ENCODE data around the gene SPIRE1. TPM values are rescaled to one million over a fixed set of nuclear protein-coding genes. Genes with fewer than 3 reads are reported as not detected.

Gene SPIRE1
- polyA plus RNA-seq, 1 donor = 6.7 TPM

GRCh38 chr18:12455496-12455895, 202.4 kb downstream of the SPIRE1 start:
- H3K9me3 ChIP-seq (ENCODE audit: control insufficient read depth, low read depth, low read length) = no peaks in the 10 kb centered on the region
- no peaks in the 10 kb centered on the region for H3K36me3 ChIP-seq (ENCODE audit: control insufficient read depth, insufficient read depth, low read length)
- 100% methylated on average over 2 of the region's 7 CpGs for WGBS (ENCODE audit: insufficient coverage, low lambda C conversion rate)
- H3K4me1 ChIP-seq (ENCODE audit: control insufficient read depth, insufficient read depth, low read length) = peaks cover 3% of the 10 kb centered on the region
- peak; percentile 31 to 44 for DNase-seq
- no peak overlapping the region for H3K4me3 ChIP-seq (ENCODE audit: low read length)
- H3K27ac ChIP-seq (ENCODE audit: low read length) = no peak overlapping the region
- no peaks in the 10 kb centered on the region for H3K27me3 ChIP-seq (ENCODE audit: control insufficient read depth, insufficient read depth, low read length)

DNA sequence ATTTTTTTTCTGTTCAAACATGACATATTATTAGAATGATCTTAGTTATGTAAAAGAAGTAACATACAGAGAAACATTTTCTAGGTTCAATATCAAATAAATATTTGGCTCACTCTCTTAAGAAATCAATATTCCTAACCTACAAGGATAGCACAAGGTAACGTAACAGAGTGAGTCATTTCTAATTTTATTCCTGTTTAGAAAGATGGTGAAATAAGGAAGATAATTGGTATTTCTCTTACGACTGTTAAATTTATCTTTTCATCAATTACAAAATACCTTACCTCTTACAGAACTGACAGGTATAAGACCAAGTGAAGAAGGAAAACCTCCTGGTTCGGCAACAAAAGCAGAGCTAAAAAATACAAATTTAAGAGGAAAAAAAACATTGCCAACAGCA, 205.1 kb downstream of the SPIRE1 start:
- no peak overlapping the region for H3K27ac ChIP-seq (ENCODE audit: low read length)
- no peaks in the 10 kb centered on the region for H3K4me1 ChIP-seq (ENCODE audit: control insufficient read depth, insufficient read depth, low read length)
- no peaks in the 10 kb centered on the region for H3K9me3 ChIP-seq (ENCODE audit: control insufficient read depth, low read depth, low read length)
- no peaks in the 10 kb centered on the region for H3K27me3 ChIP-seq (ENCODE audit: control insufficient read depth, insufficient read depth, low read length)
- 100% methylated on average over 1 of the region's 3 CpGs for WGBS (ENCODE audit: insufficient coverage, low lambda C conversion rate)
- no peaks in the 10 kb centered on the region for H3K36me3 ChIP-seq (ENCODE audit: control insufficient read depth, insufficient read depth, low read length)
- no peak overlapping the region for H3K4me3 ChIP-seq (ENCODE audit: low read length)
- DNase-seq = no peak

DNA sequence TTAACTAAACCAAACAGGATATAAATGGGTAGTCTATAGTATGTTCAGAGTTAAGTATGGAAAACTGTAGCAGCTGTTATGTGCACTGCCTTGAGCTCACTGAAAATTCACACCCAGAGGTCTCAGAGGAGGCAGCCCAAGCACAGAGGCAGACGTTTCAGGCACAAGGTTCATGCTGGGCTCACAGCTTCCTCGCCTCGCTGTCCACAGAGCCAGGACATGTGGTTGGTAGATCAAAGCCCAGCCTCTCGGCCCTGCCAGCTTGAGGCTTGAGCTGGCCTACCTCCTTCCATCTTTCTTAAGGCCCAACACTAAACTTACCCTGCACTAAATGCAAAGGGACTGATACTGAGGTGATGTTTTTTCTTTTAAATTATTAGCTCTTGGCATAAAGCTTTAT, 206.5 kb downstream of the SPIRE1 start:
- Histone ChIP-seq H3K9me3 (ENCODE audit: control insufficient read depth, low read depth, low read length) (no peaks in the 10 kb centered on the region), H3K27me3 (ENCODE audit: control insufficient read depth, insufficient read depth, low read length) (no peaks in the 10 kb centered on the region), H3K4me3 (ENCODE audit: low read length) (no peak overlapping the region), H3K4me1 (ENCODE audit: control insufficient read depth, insufficient read depth, low read length) (no peaks in the 10 kb centered on the region), H3K27ac (ENCODE audit: low read length) (no peak overlapping the region), H3K36me3 (ENCODE audit: control insufficient read depth, insufficient read depth, low read length) (no peaks in the 10 kb centered on the region)
- no CpG with 5 or more reads among the region's 4 CpGs for WGBS (ENCODE audit: insufficient coverage, low lambda C conversion rate)
- DNase-seq = no peak

DNA sequence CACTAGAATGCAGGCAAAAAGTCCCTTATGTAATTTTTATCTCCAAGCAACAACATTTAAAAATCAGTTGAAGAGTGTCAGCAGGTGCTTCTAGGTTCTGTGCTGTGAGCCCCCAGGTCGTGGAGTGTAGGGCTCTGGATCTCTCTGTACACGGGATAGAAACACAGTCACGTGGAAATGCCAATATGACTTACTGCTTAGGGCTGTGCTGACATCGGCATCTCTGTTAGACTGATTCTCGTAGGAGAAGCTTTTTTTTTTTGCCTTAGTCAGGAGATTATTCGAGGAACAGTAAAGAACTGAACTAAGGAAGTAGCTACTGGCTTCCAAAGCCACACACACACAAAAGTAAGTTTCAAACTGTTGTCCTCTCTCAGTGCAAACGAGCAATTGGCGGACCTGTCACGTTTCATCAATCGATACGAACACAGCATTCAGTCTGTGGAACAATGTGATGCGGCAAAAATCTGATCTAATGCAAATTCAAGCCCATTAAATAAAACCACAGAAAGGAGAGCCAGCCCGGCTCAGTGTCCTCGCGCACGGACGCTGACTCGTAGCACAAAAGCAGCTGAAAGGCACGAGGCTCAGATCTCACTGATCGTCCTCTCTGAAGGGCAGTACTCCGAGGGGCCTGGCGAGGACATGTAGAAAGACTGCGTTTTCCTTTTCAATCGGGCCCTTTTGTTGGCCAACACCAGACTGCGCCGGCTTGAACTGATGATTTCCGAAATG, 208.7 kb downstream of the SPIRE1 start:
- DNase-seq = no peak
- no peak overlapping the region for H3K27ac ChIP-seq (ENCODE audit: low read length)
- H3K4me1 ChIP-seq (ENCODE audit: control insufficient read depth, insufficient read depth, low read length) = no peaks in the 10 kb centered on the region
- no peaks in the 10 kb centered on the region for H3K36me3 ChIP-seq (ENCODE audit: control insufficient read depth, insufficient read depth, low read length)
- no peaks in the 10 kb centered on the region for H3K27me3 ChIP-seq (ENCODE audit: control insufficient read depth, insufficient read depth, low read length)
- WGBS (ENCODE audit: insufficient coverage, low lambda C conversion rate) = 100% methylated on average over 6 of the region's 27 CpGs
- H3K9me3 ChIP-seq (ENCODE audit: control insufficient read depth, low read depth, low read length) = no peaks in the 10 kb centered on the region
- H3K4me3 ChIP-seq (ENCODE audit: low read length) = no peak overlapping the region

GRCh38 chr18:12445554-12445953, 212.4 kb downstream of the SPIRE1 start:
- Histone ChIP-seq H3K4me1 (ENCODE audit: control insufficient read depth, insufficient read depth, low read length) (no peaks in the 10 kb centered on the region), H3K27me3 (ENCODE audit: control insufficient read depth, insufficient read depth, low read length) (no peaks in the 10 kb centered on the region), H3K27ac (ENCODE audit: low read length) (no peak overlapping the region), H3K36me3 (ENCODE audit: control insufficient read depth, insufficient read depth, low read length) (no peaks in the 10 kb centered on the region), H3K4me3 (ENCODE audit: low read length) (no peak overlapping the region), H3K9me3 (ENCODE audit: control insufficient read depth, low read depth, low read length) (no peaks in the 10 kb centered on the region)
- DNase-seq = no peak
- WGBS (ENCODE audit: insufficient coverage, low lambda C conversion rate) = no CpG with 5 or more reads among the region's 4 CpGs

DNA sequence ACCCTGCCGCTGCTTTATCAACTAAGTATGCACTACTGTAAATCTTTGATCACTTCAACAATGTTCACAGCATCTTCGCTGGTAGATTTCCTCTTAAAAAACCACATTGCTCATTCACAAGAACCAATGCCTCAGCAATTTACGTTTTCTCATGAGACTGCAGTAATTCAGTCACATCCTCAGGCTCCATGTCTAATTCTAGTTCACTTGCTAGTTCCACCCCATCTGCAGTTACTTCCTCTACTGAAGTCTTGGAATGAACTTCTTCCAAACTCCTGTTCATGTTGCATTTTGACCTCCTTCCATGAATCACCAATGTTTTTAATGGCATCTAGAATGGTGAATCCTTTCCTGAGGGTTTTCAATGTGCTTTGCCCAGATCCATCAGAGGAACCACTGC, 214.4 kb downstream of the SPIRE1 start:
- 100% methylated on average over 1 of the region's 3 CpGs for WGBS (ENCODE audit: insufficient coverage, low lambda C conversion rate)
- no peaks in the 10 kb centered on the region for H3K36me3 ChIP-seq (ENCODE audit: control insufficient read depth, insufficient read depth, low read length)
- no peak overlapping the region for H3K27ac ChIP-seq (ENCODE audit: low read length)
- H3K4me1 ChIP-seq (ENCODE audit: control insufficient read depth, insufficient read depth, low read length) = no peaks in the 10 kb centered on the region
- H3K4me3 ChIP-seq (ENCODE audit: low read length) = no peak overlapping the region
- no peaks in the 10 kb centered on the region for H3K9me3 ChIP-seq (ENCODE audit: control insufficient read depth, low read depth, low read length)
- H3K27me3 ChIP-seq (ENCODE audit: control insufficient read depth, insufficient read depth, low read length) = no peaks in the 10 kb centered on the region
- DNase-seq = no peak

- H3K36me3 ChIP-seq (ENCODE audit: control insufficient read depth, insufficient read depth, low read length) = no peaks in the 10 kb centered on the region
- H3K9me3 ChIP-seq (ENCODE audit: control insufficient read depth, low read depth, low read length) = no peaks in the 10 kb centered on the region
- H3K27ac ChIP-seq (ENCODE audit: low read length) = no peak overlapping the region
- no peak for DNase-seq
- no peak overlapping the region for H3K4me3 ChIP-seq (ENCODE audit: low read length)
- no peaks in the 10 kb centered on the region for H3K27me3 ChIP-seq (ENCODE audit: control insufficient read depth, insufficient read depth, low read length)
- no CpG with 5 or more reads among the region's 1 CpG for WGBS (ENCODE audit: insufficient coverage, low lambda C conversion rate)
- no peaks in the 10 kb centered on the region for H3K4me1 ChIP-seq (ENCODE audit: control insufficient read depth, insufficient read depth, low read length)
These were observed 215.0 kb downstream of the SPIRE1 start for GRCh38 chr18:12442946-12443345.

DNA sequence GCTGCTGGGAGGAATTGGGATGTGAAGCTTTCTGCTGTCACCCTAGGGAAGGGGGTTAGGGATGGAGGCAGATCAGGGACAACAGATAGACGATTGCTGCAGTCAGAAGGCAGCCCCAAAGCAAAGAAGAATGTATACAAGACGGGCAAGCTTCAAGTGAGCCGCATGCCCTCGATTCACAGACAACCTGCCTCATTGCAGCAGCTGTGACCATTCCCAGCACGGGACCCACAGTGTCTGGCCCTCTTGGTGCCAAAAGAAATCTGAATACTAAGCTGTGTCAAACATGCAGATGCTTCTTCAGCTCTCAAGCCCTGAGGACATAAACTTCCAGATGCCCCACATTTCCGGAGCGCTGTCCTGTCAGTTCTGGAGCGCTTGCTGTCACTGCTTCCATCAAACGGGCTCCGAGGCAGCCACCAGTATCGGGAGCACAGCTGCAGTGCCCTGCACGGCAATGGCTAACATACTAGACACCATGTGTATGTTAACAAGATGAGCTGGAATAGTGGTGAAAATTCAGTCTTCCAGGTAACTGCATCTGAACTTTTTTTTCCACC, 216.4 kb downstream of the SPIRE1 start:
- Histone ChIP-seq H3K9me3 (ENCODE audit: control insufficient read depth, low read depth, low read length) (no peaks in the 10 kb centered on the region), H3K4me1 (ENCODE audit: control insufficient read depth, insufficient read depth, low read length) (no peaks in the 10 kb centered on the region), H3K27ac (ENCODE audit: low read length) (no peak overlapping the region), H3K4me3 (ENCODE audit: low read length) (no peak overlapping the region), H3K36me3 (ENCODE audit: control insufficient read depth, insufficient read depth, low read length) (no peaks in the 10 kb centered on the region), H3K27me3 (ENCODE audit: control insufficient read depth, insufficient read depth, low read length) (no peaks in the 10 kb centered on the region)
- WGBS (ENCODE audit: insufficient coverage, low lambda C conversion rate) = 80% methylated on average over 1 of the region's 12 CpGs
- no peak for DNase-seq

DNA sequence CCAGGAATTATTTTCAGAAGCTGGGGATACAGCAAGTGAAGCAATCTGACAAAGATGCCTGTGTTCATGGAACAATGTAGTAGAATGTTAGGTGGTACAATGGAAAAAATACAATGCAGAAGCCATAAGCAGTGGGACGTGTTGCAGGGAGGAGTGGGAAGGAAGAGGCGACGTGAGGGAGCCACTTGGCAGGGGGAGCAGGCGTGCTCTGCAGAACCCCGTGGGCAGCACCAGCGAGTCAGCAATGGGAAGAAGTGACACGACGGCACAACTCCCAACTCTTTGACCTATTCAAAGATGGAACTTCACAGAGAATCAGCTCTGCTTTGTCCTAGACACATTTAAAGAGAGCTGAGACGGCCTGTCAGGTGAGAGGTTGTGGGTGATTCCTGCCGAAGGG, 219.7 kb downstream of the SPIRE1 start:
- no peaks in the 10 kb centered on the region for H3K4me1 ChIP-seq (ENCODE audit: control insufficient read depth, insufficient read depth, low read length)
- no peak for DNase-seq
- H3K27ac ChIP-seq (ENCODE audit: low read length) = no peak overlapping the region
- H3K9me3 ChIP-seq (ENCODE audit: control insufficient read depth, low read depth, low read length) = no peaks in the 10 kb centered on the region
- H3K4me3 ChIP-seq (ENCODE audit: low read length) = no peak overlapping the region
- WGBS (ENCODE audit: insufficient coverage, low lambda C conversion rate) = 90% methylated on average over 2 of the region's 10 CpGs
- H3K36me3 ChIP-seq (ENCODE audit: control insufficient read depth, insufficient read depth, low read length) = peaks cover 3% of the 10 kb centered on the region
- H3K27me3 ChIP-seq (ENCODE audit: control insufficient read depth, insufficient read depth, low read length) = no peaks in the 10 kb centered on the region

DNA sequence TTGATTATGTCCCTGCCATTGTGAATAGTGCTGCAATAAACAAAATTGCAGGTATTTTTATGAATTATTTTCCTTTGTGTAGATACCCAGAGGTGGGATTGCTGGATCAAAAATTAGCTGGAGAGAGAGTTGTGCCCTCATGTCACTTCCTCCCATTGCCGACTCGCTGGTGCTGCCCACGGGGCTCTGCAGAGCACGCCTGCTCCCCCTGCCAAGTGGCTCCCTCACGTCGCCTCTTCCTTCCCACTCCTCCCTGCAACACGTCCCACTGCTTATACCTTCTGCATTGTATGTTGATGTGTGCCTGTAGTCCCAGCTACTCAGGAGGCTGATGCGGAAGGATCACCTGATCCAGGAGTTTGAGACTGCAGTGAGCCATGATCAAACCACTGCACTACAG, 222.0 kb downstream of the SPIRE1 start:
- H3K27me3 ChIP-seq (ENCODE audit: control insufficient read depth, insufficient read depth, low read length) = no peaks in the 10 kb centered on the region
- DNase-seq = no peak
- H3K4me3 ChIP-seq (ENCODE audit: low read length) = no peak overlapping the region
- H3K9me3 ChIP-seq (ENCODE audit: control insufficient read depth, low read depth, low read length) = peaks cover 4% of the 10 kb centered on the region
- WGBS (ENCODE audit: insufficient coverage, low lambda C conversion rate) = no CpG with 5 or more reads among the region's 8 CpGs
- peaks cover 9% of the 10 kb centered on the region for H3K36me3 ChIP-seq (ENCODE audit: control insufficient read depth, insufficient read depth, low read length)
- no peak overlapping the region for H3K27ac ChIP-seq (ENCODE audit: low read length)
- no peaks in the 10 kb centered on the region for H3K4me1 ChIP-seq (ENCODE audit: control insufficient read depth, insufficient read depth, low read length)

GRCh38 chr18:12434541-12434929, 223.4 kb downstream of the SPIRE1 start:
- H3K36me3 ChIP-seq (ENCODE audit: control insufficient read depth, insufficient read depth, low read length) = peaks cover 12% of the 10 kb centered on the region
- H3K4me1 ChIP-seq (ENCODE audit: control insufficient read depth, insufficient read depth, low read length) = no peaks in the 10 kb centered on the region
- no peaks in the 10 kb centered on the region for H3K27me3 ChIP-seq (ENCODE audit: control insufficient read depth, insufficient read depth, low read length)
- peaks cover 11% of the 10 kb centered on the region for H3K9me3 ChIP-seq (ENCODE audit: control insufficient read depth, low read depth, low read length)
- H3K4me3 ChIP-seq (ENCODE audit: low read length) = no peak overlapping the region
- no peak for DNase-seq
- no CpG with 5 or more reads among the region's 14 CpGs for WGBS (ENCODE audit: insufficient coverage, low lambda C conversion rate)
- H3K27ac ChIP-seq (ENCODE audit: low read length) = no peak overlapping the region
